ENCODE results near the gene SLC35F3.

Gene SLC35F3

GRCh38 chr1:234273981-234274380 is 369.5 kb downstream of the SLC35F3 start:
- peaks cover 11% of the 10 kb centered on the region for H3K27me3 Mint-ChIP-seq (ENCODE audit: low read depth)

DNA sequence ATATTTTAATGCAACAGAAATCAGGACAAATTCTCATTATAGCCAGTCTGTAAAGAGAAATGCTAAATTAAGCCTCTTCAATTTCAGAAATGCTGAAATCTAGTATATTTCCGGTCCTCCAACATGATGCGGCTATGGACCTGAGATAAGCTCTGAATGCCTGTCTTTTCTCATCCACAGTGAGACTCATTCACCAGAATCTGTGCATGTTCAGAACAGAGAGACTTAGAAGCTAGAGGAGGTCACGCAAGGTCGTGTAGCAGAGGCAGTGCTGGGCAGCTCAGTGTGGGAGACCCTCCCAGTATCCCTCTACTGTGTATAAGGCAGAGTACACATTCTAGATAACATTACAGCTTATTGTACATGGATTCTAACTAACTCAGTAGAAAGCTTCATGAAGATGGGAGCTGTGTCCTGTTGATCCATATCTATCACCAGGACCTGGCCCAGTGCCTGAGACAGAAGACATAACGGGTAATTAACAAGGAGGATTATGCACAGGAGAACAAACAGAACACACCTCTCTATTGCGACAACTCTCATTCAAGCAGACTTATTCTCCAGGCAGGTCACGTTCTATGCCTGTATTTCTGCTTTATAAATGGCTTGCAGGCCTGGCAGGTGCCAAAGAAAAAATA is 371.8 kb downstream of the SLC35F3 start:
- Mint-ChIP-seq H3K9me3 (no peaks in the 10 kb centered on the region), H3K27me3 (ENCODE audit: low read depth) (peaks cover 4% of the 10 kb centered on the region), H3K27ac (no peak overlapping the region), H3K4me3 (no peak overlapping the region), H3K4me1 (no peaks in the 10 kb centered on the region), H3K36me3 (ENCODE audit: low read depth) (no peaks in the 10 kb centered on the region)
- TF ChIP-seq, protein P1, sequence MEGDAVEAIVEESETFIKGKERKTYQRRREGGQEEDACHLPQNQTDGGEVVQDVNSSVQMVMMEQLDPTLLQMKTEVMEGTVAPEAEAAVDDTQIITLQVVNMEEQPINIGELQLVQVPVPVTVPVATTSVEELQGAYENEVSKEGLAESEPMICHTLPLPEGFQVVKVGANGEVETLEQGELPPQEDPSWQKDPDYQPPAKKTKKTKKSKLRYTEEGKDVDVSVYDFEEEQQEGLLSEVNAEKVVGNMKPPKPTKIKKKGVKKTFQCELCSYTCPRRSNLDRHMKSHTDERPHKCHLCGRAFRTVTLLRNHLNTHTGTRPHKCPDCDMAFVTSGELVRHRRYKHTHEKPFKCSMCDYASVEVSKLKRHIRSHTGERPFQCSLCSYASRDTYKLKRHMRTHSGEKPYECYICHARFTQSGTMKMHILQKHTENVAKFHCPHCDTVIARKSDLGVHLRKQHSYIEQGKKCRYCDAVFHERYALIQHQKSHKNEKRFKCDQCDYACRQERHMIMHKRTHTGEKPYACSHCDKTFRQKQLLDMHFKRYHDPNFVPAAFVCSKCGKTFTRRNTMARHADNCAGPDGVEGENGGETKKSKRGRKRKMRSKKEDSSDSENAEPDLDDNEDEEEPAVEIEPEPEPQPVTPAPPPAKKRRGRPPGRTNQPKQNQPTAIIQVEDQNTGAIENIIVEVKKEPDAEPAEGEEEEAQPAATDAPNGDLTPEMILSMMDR (IDR thresholded peaks at IDR 0.05; ENCODE audit: unreplicated experiment in 3 of 3) = no peak

More at GRCh38 chr1:234273981-234274380, 369.5 kb downstream of the SLC35F3 start:
- TF ChIP-seq, protein P1 (IDR thresholded peaks at IDR 0.05; ENCODE audit: unreplicated experiment in 3 of 3) = no peak
- peaks cover 4% of the 10 kb centered on the region for H3K9me3 Mint-ChIP-seq
- H3K27ac Mint-ChIP-seq = no peak overlapping the region
- H3K4me1 Mint-ChIP-seq = no peaks in the 10 kb centered on the region
- no peaks in the 10 kb centered on the region for H3K36me3 Mint-ChIP-seq (ENCODE audit: low read depth)
- H3K4me3 Mint-ChIP-seq = no peak overlapping the region

DNA sequence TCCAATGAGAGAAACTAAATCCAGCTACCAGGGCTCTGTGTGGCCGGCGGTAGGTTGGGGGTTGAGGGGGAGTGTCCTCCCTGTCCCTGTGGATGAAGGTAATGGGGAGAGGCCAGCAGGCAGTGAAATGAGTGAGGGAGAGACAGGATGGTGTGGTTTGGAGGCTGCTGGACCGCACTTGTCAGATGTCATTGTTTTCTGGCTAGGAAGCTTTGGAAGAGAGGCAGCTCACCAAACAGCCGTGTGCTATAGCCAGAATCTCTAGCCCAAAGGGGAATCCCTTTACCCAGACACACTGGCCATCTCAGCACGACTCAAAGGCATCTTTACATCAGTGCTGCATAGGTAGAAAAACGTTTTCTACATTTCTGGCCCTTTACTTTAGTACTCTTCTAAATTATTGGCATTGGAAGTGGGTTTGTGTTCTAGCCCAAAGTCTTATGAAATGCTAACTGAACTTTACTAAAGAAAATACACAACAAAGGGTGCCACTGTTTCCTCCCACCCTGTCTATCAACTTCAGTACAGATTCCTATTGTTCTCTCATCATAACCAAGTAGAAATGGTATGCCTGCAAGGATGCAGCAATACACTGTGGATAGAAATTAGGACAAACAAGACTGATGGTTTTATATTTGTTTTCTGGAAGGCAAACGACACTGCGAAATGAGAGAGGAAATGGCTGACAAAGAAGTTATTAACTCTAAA is 372.8 kb downstream of the SLC35F3 start:
- Mint-ChIP-seq H3K4me1 (no peaks in the 10 kb centered on the region), H3K27me3 (ENCODE audit: low read depth) (peaks cover 4% of the 10 kb centered on the region), H3K36me3 (ENCODE audit: low read depth) (no peaks in the 10 kb centered on the region), H3K4me3 (no peak overlapping the region), H3K9me3 (no peaks in the 10 kb centered on the region), H3K27ac (no peak overlapping the region)
- TF ChIP-seq, protein P1 (IDR thresholded peaks at IDR 0.05; ENCODE audit: unreplicated experiment in 3 of 3) = no peak

DNA sequence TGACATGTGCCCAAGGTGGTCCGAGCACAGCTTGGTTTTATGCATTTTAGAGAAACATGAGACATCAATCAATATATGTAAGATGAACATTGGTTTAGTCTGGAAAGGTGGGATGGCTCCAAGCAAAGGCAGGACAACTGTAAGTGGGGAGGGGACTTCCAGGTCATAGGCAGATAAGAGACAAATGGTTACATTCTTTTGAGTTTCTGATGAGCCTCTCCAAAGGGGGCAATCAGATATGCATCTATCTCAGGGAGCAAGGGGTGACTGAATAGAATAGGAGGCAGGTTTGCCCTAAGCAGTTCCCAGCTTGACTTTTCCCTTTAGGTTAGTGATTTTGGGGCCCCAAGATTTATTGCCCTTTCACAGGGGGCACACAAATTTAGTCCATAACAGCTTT is 374.5 kb downstream of the SLC35F3 start:
- Mint-ChIP-seq H3K9me3 (no peaks in the 10 kb centered on the region), H3K4me1 (no peaks in the 10 kb centered on the region), H3K27me3 (ENCODE audit: low read depth) (peaks cover 4% of the 10 kb centered on the region), H3K4me3 (no peak overlapping the region), H3K36me3 (ENCODE audit: low read depth) (no peaks in the 10 kb centered on the region), H3K27ac (no peak overlapping the region)
- TF ChIP-seq, protein P1 (IDR thresholded peaks at IDR 0.05; ENCODE audit: unreplicated experiment in 3 of 3) = no peak

DNA sequence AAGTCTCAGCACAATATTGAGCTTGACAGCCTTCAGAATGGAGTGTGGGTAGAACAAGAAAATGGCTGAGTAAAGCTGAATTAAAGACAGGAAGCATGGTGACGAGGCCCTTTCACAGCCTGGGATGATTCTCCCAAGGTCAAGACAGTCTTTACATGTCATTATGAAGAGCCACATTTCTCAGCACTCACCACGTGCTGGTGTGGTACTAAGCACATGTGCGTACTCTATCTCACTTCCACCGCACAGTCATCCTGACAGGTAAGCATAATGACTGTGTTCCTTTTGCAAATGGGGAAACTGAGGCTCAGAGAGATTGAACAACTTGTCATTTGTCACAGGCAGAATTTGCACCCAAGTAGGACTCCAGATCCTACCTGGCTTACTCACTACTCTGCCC is 376.0 kb downstream of the SLC35F3 start:
- no peaks in the 10 kb centered on the region for H3K36me3 Mint-ChIP-seq (ENCODE audit: low read depth)
- H3K27ac Mint-ChIP-seq = no peak overlapping the region
- H3K4me1 Mint-ChIP-seq = no peaks in the 10 kb centered on the region
- H3K9me3 Mint-ChIP-seq = no peaks in the 10 kb centered on the region
- TF ChIP-seq, protein P1 (IDR thresholded peaks at IDR 0.05; ENCODE audit: unreplicated experiment in 3 of 3) = no peak
- no peak overlapping the region for H3K4me3 Mint-ChIP-seq
- peaks cover 7% of the 10 kb centered on the region for H3K27me3 Mint-ChIP-seq (ENCODE audit: low read depth)

All from nephron (organoid).